Tongue (tissue), 2 donors: ENCODE data around the gene MAPK8IP1. TPM values are rescaled to one million over a fixed set of nuclear protein-coding genes. Genes with fewer than 3 reads are reported as not detected.

Experiments
- DNase-seq: peaks from one replicate; pipeline ENCODE4 v3.0.0-alpha.2; 2015
- total RNA-seq: library from RNA; depleted of rRNA; stranded (reverse); fragments of >200 nt; gene quantifications from one replicate; pipeline ENCODE4 v1.2.3, GENCODE V29; 2014

MAPK8IP1 gene
- total RNA-seq, 1 donor from 2014 or later, result 12.7 TPM

DNA sequence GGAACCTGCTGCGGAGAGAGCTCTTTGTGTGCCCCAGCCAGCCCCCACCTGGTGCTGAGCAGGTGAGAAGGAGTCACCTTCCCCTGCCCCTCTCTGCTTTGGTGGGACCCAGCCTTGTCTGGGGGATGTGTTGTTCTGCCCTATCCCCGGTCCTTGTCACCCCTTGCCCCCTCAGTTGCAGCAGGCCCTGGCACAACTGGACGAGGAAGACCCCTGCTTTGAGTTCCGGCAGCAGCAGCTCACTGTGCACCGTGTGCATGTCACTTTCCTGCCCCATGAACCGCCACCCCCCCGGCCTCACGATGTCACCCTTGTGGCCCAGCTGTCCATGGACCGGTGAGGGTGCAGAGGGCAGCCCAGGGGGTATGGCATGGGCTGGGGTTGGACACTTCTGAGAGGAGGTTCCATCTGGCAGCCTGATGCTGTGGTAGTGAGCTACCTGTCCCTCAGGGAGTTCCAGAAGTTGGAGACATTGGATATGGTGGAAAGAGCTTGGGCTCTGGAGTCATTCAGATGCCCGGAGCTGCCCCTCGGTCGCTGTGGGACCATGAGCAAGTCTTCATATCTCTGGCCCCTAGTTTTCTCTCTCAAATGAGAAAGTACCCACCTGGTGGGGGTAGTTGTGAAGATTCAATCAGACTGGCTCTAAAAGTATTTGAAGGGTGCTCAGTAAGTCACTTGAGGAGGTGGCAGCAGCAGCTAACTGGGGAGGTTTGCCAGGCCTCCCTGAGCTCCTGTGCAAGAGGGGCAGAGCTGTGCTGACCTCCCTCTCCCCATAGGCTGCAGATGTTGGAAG, 41.3 kb downstream of the MAPK8IP1 start:
- no peak for DNase-seq

DNA sequence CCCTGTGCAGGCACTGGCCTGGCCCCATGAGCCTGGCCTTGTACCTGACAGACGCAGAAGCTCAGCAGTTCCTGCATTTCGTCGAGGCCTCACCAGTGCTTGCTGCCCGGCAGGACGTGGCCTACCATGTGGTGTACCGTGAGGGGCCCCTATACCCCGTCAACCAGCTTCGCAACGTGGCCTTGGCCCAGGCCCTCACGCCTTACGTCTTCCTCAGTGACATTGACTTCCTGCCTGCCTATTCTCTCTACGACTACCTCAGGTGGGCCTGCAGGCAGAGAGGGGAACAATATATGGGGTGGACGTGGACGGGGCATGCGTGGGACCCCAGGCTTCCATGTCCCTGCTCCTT, 41.9 kb downstream of the MAPK8IP1 start:
- DNase-seq, result no peak

DNA sequence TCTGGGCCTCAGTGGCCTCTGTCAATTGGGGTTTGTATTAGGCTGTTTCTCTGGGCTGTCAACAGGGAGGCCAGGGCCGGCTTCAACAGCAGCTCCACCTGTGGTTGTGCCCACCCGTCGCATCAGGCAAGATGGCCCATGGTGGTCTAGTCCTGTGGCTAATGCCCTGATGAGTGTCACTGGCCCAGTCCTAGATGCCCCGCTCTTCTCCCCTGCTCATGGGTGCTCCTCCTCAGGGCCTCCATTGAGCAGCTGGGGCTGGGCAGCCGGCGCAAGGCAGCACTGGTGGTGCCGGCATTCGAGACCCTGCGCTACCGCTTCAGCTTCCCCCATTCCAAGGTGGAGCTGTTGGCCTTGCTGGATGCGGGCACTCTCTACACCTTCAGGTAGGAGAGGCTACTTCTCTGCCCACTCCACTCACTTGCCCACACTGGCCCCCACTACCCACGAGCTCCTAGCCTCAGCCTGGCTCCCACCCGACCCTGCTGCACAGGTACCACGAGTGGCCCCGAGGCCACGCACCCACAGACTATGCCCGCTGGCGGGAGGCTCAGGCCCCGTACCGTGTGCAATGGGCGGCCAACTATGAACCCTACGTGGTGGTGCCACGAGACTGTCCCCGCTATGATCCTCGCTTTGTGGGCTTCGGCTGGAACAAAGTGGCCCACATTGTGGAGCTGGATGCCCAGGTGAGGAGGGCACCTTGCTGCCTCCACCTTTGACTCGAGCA, 42.4 kb downstream of the MAPK8IP1 start:
- DNase-seq, result no peak

DNA sequence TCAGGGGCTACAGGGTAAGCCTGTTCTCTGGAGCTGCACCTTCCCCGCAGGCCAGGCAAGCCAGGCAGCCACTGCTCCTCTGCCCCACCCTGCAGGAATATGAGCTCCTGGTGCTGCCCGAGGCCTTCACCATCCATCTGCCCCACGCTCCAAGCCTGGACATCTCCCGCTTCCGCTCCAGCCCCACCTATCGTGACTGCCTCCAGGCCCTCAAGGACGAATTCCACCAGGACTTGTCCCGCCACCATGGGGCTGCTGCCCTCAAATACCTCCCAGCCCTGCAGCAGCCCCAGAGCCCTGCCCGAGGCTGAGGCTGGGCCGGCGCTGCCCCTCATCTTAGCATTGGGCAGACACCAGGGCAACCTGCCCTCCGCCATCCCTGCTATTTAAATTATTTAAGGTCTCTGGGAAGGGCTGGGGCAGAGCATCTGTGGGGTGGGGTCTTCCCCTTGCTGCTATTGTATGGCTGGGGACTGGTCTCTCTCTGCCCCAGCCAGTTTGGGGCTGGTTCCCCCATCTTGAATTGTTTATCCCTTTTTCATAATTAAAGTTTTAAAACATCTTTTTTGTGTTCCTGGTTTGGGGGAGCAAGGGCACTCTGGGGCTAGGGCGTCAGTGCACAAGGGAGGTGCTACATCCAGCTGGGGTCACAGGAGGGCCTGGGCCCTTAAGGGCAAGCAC, 43.2 kb downstream of the MAPK8IP1 start:
- no peak for DNase-seq

DNA sequence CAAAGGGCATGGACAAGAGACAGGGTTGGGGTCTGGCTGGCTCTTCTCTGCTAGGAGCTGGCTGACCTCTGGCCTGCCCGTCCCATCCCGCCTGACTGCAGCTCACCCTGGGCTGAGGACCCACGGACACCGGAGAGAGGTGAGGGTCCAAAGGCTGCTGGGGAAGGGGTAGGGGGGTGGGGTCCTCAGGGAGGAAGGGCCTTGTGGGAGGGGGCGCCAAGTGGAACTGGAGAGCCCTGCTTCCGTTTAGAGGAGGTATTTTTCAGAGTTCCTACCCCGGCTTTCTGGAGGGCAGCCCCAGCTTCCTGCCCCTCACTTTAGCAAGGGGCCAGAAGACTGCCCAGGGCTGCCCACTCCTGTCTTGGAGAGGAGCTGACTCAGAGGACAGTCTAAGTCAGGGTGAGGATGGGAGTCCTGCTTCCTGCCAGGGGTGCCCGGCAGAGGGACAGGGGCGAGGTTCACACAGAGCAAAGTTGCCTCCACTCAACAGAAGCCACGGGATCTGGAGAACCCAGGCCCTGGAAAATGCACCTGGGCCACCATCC, 44.1 kb downstream of the MAPK8IP1 start:
- no peak for DNase-seq

DNA sequence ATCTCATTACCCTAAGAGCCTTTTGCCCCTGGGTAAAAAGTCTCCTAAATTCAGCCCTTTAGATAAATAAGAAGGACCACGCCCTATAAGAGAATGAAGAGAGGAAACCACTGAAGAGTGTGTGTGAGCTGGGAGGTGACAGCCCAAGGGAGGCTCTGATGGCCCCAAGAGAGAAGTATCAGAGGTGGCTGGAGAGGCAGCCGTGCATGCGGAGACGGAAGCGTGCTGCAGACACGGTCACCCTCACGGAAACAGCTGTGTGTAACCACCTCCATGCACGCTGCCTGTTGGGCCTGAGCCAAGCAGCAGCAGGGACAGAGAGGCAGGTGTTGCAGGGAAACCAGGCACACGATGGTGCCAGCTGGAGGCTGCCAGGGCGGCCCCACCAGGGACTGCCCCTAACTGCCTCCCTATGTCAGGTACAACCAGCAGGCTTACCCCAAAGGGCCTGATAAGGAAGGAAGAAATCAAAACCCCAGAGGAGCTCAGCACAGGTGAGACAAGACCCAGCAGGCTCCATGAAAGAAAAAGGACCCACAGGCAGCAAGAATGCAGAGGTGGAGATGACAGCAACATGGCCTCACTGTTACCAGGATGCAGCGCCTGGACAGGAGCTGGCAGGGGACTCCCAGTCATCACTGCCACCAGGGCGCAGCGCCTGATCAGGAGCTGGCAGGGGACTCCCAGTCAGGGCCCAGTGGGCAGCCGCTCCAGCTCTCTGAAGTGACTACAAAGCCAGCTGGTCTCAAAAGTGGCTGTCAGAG, 44.8 kb downstream of the MAPK8IP1 start:
- DNase-seq, result no peak

DNA sequence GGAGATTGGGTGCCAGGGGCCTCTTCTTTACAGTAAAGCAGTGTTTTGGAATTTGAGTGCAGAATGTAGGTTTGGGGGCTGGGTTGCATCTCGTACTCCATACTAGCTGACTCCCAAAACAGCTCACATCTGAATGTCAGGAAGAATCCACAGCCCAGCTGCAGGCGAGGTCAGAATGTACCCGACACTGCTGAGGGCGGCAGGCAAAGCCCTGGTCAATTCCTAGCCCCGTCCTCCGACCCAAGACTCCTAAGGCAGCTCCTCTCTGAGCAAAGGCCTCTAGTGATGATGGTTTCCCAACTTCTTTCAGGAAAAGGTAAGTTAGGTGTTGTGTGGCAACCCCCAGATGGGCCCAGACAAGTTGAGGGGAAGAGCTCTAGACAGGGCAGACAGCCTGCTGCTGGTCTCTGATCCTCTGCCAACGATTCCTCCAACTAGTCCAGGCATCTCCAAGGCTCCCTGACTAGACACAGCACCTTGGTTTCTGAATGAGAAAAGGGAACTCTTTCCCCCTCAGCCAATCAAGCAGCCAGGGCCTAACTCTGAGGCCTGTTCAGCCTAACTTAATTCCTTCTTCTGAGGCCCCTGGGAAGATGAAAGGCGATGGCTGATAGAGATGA, 45.6 kb downstream of the MAPK8IP1 start:
- DNase-seq, result no peak

DNA sequence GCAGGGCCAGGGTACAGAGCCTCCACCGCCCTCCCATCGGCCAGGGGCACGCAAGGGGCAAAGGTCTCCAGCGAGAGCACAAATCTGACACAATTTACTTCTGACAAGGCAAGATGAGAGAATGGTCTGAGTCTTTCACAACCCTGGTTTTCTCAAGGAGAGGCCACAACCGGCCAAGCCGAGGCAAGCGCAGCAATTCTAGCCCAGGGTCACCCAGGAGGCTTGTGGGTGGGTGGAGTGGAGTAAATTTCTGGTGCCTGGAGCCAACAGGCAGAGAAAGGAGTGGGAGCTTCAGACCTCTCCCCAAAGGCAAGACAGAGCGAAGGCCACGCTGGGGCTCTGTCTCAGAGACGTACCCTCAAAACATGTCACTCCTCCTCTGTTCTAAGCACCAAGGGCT, 46.3 kb downstream of the MAPK8IP1 start:
- no peak for DNase-seq

DNA sequence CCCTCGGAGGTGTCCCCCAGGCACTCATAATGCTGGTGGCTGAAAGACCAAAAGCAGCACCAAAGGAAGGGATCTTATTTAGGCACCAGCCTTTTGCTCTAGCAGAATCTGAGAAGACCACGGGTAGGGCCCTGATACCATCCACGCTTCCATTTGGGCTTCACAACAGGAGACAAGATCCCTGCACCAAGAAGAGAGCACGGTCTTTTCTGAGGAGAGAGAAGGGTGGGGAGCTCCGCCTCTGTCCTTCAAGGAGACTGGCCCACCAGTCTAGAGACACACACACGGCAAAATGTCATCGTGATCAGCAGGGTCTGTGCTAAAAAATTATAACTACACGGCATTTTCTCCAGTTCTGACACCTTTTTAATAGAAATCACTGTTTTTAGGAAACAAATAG, 46.8 kb downstream of the MAPK8IP1 start:
- DNase-seq, result no peak

DNA sequence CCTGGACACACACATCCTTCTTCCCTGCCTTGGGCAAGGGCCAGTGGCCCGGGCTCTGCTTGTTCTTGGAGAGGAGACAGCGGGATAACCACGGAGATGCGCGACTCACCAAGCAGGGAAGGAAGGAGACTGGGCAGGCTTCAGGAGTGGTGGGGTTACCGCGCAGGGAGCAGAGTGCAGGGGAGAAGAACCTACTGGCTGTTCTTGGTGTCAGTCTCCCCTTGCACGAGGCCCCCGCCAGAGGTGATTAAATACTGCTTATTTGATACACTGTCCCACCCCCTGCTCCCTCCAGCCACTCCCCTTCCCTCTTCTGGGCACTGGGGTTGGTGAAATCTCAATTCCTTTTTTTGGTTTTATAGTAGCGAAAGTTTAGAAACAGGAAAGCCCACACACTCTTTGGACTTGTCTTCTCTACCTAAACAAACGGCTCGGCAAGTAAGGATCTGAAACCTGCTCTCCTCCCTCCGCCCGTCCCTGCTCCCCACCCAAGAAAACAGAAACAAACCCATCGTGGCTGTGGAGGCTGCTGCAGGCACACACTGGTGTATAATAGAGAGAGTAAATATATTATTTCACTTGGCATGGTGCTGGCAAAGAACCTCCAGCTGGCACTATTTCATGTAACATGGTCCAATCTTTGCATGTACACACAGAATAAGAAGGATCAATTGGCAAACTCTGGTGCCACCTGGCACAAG, 47.8 kb downstream of the MAPK8IP1 start:
- DNase-seq, result no peak

DNA sequence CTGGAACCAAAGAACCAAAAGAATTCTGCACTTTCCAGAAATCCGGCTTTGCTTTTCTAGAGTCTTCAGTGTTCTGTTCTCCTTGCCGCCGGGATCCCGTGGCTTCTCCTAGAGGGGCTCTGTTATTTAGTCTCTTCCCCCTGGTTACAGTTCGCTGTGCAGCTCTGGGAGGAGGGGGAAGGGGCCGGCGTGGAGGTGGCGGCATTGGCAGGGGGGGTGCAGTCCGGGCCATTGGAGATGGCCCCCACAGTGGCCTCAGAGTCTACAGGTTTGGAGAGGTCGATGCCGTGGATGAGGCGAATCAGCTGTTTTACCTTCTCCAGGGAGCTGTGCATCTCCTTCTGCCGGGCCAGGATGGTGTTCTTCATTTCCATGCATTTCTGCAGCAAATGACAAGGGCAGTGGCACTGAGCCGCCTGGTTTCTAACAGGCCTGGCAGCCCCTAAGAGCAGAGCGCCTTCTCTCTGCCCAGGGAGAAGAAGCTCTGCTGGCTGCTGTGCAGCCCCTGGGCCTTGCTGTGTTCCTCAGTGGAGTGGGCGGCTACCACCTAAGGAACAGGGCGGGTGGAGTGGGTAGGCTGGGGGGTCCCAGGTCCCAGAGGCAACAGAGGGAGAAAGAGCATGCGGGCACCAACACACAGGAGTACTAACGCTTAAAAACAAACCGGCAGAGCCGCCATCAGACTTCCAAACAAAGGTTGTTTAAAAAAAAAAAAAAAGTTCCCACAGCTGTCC, 48.6 kb downstream of the MAPK8IP1 start:
- DNase-seq, result no peak

DNA sequence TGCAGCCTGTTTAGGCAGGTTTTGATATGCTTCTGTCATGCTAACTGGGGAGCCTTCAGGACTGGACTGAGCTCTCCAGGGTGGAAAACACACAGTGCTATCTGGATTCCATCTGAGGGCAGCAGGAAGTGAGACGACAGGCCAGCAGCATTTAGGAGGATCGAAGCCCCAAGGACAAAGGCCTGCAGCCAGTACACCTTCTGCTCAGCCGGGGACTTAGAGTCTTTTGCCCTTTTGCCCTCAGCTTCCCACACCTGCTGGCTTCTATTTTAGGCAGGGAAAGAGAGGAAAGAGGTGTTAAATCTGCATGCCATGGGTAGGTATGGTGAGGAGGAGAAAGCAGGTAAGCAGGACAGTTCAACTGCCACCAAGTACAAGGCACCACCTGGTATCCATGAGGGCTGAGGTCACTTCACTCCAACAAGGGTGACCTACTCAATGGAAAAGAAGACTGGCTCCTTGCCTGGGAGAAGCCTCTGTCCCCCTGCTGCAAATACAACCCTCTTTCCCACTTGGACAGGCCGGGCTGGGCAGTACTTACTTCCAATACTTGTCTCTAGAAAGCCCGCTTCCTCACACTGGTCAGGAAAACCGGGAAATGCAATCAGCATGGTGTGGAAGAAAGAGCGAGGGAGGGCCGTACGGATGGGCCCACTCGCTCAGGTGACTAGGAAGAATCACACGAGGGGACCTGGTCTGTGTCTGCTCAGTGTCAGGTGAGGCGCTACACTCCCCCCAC, 49.3 kb downstream of the MAPK8IP1 start:
- DNase-seq, result no peak

DNA sequence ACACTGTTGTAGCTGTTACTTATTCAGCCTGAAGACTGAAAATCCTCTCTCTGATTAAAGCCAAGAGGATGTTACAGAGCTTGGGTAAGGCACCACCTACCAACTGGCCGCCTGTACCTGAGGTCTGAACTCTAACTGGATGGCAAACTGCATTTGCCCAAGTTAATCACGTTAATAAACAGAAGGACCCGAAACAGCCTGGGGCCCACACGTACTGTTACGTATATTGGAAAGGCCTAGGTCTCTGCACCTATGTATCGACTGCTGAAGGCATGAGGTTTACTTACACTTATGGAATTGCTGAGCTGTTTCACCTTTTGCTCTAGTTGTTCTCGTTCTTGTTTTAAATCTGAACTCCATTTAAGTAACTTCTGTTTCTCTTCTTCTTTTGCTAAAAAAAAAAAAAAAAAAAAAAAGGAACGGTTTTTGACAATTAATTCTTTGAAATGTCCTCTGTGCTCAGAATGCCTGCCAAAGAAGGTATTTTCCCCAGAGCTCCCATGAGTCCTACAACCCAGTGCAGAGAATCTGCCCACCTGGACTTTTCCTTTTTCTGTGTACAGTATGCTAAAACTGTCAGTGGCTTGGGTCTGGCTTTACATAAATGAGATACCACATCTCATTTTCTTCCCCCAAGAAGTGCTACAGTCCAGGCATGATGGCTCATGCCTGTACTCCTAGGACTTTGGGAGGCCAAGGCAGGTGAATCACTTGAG, 50.1 kb downstream of the MAPK8IP1 start:
- DNase-seq, result no peak

DNA sequence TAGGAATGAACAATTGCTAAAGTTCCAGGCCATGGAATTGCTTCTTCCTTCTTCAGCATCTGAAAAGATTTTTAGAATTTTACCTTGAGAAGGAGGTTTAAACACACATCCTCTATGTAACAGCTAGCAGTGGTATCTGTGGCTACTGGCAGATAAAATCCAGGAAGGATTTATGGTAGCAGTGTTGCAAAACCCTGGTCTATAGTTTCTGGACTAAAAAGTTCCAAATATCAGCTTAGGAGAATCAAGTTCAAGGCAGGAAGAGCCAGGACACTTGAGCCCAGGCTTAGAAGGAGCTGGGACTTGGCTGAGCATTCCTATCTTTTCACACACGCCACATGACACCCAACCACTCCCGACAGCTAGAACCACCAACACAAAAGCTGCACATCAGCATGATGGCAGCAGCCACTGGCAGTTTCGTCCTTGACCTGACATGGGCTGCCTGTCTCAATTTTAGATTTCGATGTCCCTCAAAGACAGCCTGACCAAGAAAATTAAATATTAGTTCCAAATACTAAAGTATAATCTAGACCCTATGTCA, 51.1 kb downstream of the MAPK8IP1 start:
- no peak for DNase-seq

DNA sequence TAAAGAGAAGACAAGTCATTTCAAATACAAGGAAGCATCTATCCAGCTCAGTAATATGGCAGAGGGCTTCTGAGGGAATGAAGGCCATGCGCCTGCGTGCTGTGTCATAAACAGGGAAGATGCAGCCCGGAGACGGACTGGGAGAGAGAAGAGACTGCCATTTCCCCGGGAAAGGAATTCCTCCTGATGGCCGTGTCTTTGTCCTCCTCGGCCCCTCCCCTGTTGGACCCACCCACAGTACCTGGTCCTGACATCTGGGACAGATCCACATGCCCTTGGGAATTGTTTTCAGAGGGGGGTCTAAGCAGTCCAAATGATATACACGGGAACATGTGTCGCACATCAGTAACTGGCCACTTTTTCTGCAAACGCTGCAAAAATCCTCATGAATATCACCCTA, 52.5 kb downstream of the MAPK8IP1 start:
- no peak for DNase-seq

DNA sequence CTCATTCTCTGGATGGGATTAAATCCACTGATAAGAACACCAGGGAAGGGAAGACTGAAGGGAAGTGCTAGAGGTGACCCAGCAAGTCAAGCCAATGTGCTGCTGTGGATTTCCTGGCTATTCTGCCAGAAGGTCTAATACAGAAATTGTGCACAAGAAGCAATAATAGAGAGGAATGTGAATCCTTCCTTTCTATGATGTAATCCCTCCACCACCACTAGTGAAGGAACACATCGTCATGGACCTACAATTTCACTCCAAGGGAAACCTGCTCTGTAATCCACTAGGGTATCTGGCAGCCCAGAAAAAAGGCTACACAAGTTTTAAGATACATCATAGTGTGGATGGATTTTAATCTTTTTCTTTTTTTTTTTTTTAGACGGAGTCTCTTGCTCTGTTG, 54.4 kb downstream of the MAPK8IP1 start:
- DNase-seq, result no peak

DNA sequence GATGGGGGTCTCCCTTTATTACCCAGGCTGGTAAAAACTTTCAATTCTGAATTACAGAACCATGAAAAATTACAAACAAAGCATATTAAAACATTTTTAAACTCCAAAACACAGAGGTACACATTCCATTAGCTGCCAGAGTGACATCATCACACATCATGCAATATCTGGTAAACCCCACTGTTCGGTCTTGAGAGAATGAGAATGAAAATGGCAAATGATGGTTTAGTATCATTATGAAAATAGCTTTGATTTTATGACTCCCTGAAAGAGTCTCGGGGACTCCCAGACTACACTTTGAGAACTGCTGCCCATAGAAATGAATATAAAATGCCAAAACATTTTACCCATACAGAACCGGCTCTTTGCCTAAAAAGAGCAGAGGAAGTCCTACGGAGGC, 55.8 kb downstream of the MAPK8IP1 start:
- DNase-seq, result no peak

DNA sequence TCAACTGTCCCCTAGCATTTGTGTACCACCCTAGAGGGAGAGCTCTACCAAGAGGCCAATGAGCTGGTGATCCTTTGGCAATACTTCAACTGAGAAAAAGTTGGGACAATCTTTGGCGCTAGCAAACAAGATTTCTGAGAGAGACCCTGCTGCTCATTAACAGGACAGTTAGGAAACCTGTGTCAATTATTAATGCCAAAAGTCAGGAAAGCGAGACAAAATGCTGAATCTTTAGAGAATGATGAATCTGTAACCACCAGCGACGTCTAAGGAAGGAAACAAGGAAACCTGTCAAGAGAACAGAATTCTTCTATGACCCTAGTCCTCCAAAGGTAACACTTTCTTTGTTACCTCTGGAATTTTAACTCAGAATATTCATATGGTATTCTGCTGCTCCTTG, 56.9 kb downstream of the MAPK8IP1 start:
- DNase-seq, result no peak
